ENCODE results near the gene RANBP17.

Gene RANBP17

GRCh38 chr5:171283753-171284152 lies 421.9 kb downstream of the RANBP17 start:
- TF ChIP-seq CTCF (IDR thresholded peaks at IDR 0.05) = no peak
- Histone ChIP-seq H3K4me1 (no peaks in the 10 kb centered on the region), H3K27ac (no peak overlapping the region), H3K36me3 (no peaks in the 10 kb centered on the region), H3K4me3 (no peak overlapping the region), H3K9me3 (no peaks in the 10 kb centered on the region), H3K27me3 (no peaks in the 10 kb centered on the region)
- no peak for DNase-seq
- intact Hi-C loops (cut with DNase I; ENCODE audit: low total_unique reads) = no loop called here

- Histone ChIP-seq H3K4me3 (no peak overlapping the region), H3K9me3 (no peaks in the 10 kb centered on the region), H3K27me3 (no peaks in the 10 kb centered on the region), H3K4me1 (no peaks in the 10 kb centered on the region), H3K36me3 (no peaks in the 10 kb centered on the region), H3K27ac (no peak overlapping the region)
- no peak for TF ChIP-seq CTCF (IDR thresholded peaks at IDR 0.05)
- DNase-seq = no peak
- intact Hi-C loops (cut with DNase I; ENCODE audit: low total_unique reads) = no loop called here
Measured at GRCh38 chr5:171285465-171285864, 423.6 kb downstream of the RANBP17 start.

GRCh38 chr5:171288066-171288465 lies 426.2 kb downstream of the RANBP17 start:
- DNase-seq = no peak
- no peaks in the 10 kb centered on the region for H3K27me3 ChIP-seq
- H3K4me3 ChIP-seq = no peak overlapping the region
- no peaks in the 10 kb centered on the region for H3K36me3 ChIP-seq
- H3K9me3 ChIP-seq = no peaks in the 10 kb centered on the region
- no peak for TF ChIP-seq CTCF (IDR thresholded peaks at IDR 0.05)
- intact Hi-C loops (cut with DNase I; ENCODE audit: low total_unique reads) = no loop called here
- no peak overlapping the region for H3K27ac ChIP-seq
- H3K4me1 ChIP-seq = no peaks in the 10 kb centered on the region

GRCh38 chr5:171291371-171291770 lies 429.6 kb downstream of the RANBP17 start:
- TF ChIP-seq CTCF (IDR thresholded peaks at IDR 0.05) = no peak
- H3K4me3 ChIP-seq = no peak overlapping the region
- no peak overlapping the region for H3K27ac ChIP-seq
- intact Hi-C loops (cut with DNase I; ENCODE audit: low total_unique reads) = no loop called here
- H3K4me1 ChIP-seq = no peaks in the 10 kb centered on the region
- DNase-seq = no peak
- no peaks in the 10 kb centered on the region for H3K27me3 ChIP-seq
- no peaks in the 10 kb centered on the region for H3K9me3 ChIP-seq
- H3K36me3 ChIP-seq = no peaks in the 10 kb centered on the region

- H3K27me3 ChIP-seq = no peaks in the 10 kb centered on the region
Measured at GRCh38 chr5:171295299-171295698, 433.5 kb downstream of the RANBP17 start.

More at GRCh38 chr5:171295299-171295698, 433.5 kb downstream of the RANBP17 start:
- intact Hi-C loops (cut with DNase I; ENCODE audit: low total_unique reads) = no loop called here
- DNase-seq = no peak
- Histone ChIP-seq H3K4me3 (no peak overlapping the region), H3K9me3 (no peaks in the 10 kb centered on the region), H3K4me1 (no peaks in the 10 kb centered on the region), H3K36me3 (peaks cover 0 to 4% (median 0%) of the 10 kb centered on the region in 3 donors), H3K27ac (no peak overlapping the region)
- no peak for TF ChIP-seq CTCF (IDR thresholded peaks at IDR 0.05)

Measured in tibial artery (tissue), 4 donors.